GM18502 (cell line): Measurements from ENCODE around the gene TMEM92.

Experiments used
- ATAC-seq: cut with Tn5 transposase; IDR thresholded peaks from one replicate; pipeline ENCODE4 v1.9.1; 2021; ENCODE audit warnings: mild to moderate bottlenecking; ENCODE audit not compliant: unreplicated experiment, poor library complexity

TMEM92 gene

GRCh38 chr17:50274142-50274896 lies at the start of gene TMEM92:
Gene TMEM92 (plus strand): TSS chr17:50274466. CDS start chr17:50274502, 36 bp downstream.
- no peak for ATAC-seq

- no peak for ATAC-seq
Measured at GRCh38 chr17:50225701-50226240, 48.5 kb upstream of the TMEM92 start.

GRCh38 chr17:50234581-50234980 lies 39.7 kb upstream of the TMEM92 start:
- no peak for ATAC-seq

DNA sequence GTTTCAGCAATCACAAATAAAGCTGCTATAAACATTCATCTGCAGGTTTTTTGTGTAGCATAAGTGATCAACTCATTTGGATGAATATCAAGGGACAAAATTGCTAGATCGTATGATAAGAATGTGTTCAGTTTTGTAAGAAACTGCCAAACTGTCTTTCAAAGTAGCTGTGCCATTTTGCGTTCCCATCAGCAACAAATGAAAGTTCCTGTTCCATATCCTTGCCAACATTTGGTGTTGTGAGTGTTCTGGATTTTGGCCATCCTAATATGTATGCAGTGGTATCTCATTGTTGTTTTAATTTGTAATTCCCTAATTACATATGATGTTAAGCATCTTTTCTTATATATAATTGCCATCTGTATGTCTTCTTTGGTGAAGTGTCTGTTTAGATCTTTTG lies 36.4 kb upstream of the TMEM92 start:
- no peak for ATAC-seq

DNA sequence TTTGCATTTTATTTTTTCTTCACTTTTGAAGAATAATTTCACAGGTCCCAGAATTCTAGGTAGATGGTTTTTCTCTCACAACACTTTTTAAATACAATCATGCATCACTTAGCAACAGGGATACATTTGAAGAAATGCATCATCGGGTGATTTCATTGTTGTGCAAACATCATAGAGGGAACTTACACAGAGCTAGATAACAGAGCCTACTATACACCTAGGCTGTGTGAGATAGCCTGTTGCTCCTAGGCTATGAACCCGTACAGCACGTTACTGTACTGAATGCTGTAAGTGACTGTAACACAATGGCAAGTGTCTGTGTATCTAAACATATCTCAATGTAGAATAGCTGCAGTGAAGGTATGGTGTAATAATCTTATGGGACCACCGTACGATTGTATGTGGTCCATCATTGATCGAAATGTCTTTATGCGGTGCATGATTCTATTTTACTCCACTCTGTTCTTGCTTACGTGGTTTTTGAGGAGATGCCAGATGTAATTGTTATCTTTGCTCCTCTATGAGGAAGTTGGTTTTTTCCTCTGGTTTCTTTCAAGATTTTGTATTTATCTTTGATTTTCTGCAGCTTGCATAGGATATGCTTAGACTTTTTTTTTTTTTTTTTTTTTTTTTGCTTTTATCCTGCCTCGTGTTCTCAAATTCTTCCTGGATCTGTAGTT lies 35.5 kb upstream of the TMEM92 start:
- ATAC-seq, result no peak

GRCh38 chr17:50239937-50240336 lies 34.3 kb upstream of the TMEM92 start:
- ATAC-seq, result no peak

DNA sequence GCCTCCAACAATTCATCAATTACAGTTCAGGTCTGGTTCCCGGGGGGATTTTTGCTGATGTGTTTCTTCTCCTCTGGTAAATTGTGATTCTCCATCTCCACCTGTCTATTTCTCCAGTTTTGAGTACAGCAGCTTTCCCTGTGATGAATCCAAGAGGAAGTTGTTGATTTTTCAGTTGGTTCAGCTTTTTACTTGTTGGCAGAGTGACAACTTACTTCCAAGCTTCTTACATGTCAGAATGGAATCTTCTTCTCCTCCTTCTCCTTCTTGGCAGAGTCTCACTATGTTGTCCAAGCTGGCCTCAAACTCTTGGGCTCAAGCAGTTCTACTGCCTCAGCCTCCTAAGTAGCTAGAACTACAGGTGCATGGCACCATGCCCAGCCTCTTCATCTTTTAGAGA lies 33.4 kb upstream of the TMEM92 start:
- no peak for ATAC-seq

DNA sequence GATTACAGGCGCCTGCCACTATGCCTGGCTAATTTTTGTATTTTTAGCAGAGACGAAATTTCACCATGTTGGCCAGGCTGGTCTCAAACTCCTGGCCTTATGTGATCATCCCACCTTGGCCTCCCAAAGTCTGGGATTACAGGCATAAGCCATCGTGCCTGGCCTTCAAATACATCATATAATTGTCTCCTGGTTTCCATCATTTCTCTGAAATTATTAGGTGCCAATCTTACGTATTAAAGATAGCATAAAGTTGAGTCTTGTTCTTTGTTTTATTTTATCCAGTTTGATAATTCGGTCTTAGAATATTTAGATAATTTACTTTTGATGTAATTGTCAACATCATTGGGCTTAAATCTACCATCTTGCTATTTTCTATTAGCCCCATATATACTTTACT lies 32.8 kb upstream of the TMEM92 start:
- no peak for ATAC-seq

DNA sequence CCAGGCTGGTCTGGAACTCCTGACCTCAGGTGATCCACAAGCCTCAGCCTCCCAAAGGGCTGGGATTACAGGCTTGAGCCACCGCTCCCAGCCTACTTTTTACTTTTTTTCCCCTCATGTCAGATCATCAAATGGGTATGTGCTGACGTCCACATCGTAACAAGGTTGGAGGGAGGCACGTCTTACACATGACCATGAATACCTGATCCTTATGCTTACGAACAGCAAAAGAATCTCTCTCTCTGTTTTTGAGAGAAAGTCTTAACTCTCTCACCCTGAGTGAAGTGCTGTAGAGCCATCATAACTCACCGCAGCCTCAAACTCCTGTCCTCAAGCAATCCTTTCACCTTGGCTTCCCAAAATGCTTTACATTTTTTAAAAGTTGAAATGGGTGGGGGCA lies 29.5 kb upstream of the TMEM92 start:
- ATAC-seq, result no peak

DNA sequence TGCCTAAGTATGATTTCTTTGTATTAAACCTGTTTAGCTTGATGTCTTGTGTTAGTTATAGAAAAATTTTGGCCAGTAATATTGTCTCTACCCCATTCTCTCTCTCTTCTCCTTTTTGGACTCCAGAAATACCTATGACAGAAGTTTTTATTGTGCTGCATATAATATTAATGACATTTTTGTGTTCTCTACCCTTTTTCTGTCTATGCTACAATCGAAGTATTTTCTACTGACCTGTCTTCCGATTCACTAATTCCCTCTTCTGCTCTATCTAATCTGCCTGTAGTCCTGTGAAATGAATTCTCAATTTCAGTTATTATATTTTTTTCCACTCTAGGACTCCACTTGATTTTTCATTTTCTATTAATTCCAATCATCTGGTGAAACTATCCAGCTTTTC lies 26.0 kb upstream of the TMEM92 start:
- ATAC-seq, result no peak

- ATAC-seq, result no peak
Measured at GRCh38 chr17:50252781-50253180, 21.5 kb upstream of the TMEM92 start.

- no peak for ATAC-seq
Measured at GRCh38 chr17:50255766-50256635, 18.3 kb upstream of the TMEM92 start.

DNA sequence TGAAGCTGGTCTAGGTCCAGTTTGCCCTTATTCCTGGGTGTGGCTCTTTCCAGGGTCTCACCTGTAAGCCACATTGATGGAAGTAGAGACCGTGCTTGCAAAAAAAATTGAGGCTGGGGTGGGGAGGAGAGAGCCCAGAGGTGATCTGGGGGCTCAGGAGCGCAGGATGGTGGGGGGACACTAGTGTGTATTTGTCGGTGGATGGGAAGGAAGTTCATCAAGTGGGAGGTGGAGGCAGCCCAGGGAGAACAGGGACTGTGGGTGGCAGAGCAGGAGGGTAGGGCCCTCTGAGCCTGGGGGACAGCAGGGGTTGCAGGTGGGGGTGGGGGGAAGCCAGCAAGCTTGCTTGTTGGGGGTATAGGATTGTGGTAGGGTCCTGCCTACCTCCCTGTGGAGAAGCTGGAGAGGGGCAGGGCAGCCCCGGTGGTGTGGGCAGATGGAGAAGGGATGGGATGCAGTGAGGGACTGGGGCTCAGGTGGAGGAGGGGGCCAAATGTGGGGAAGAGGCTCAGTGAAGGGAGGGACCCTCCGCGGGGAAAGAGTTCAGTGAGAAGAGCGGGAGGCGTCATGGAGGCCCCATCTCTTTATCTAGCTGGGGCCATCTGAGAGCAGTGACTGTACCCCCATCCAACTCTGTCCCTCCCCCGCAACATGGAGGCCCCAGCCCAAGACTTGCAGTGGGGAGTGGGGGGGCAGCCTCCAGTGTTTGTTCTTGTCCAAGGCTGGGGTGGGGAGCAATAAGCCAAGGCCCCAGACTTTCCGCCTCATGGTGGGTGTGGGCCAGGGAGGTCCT lies 17.2 kb upstream of the TMEM92 start:
- ATAC-seq, result no peak

DNA sequence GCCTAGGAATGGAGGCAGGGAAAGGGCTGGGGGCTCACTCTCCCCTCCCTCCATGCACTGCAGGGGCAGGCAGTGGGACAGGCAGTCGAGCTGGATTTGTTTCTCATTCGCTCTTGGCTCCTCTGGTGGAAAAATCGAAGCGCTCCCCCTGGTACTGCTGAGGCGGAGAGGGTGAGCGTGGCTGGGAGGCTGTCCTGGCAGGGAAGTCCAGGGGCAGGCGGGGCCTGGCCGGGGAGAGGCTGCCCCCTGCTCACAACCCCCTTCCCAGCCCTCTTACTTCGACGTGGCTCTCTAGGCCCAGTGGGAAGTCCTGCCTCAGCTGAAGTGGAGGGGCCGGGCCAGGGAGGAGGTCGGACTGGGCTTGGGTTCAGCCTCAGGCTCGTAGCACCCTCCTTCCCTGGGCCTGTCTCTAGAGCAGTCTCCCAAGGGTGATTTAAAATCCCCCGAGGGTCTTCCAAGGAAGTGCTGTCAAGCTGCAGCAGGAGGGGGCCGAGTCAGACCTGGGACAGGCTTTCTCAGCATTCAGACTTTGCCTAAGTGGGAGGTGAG lies 16.5 kb upstream of the TMEM92 start:
- no peak for ATAC-seq

GRCh38 chr17:50258647-50259476 lies 15.4 kb upstream of the TMEM92 start:
- no peak for ATAC-seq

- ATAC-seq, result no peak
Measured at GRCh38 chr17:50259477-50260324, 14.6 kb upstream of the TMEM92 start.

DNA sequence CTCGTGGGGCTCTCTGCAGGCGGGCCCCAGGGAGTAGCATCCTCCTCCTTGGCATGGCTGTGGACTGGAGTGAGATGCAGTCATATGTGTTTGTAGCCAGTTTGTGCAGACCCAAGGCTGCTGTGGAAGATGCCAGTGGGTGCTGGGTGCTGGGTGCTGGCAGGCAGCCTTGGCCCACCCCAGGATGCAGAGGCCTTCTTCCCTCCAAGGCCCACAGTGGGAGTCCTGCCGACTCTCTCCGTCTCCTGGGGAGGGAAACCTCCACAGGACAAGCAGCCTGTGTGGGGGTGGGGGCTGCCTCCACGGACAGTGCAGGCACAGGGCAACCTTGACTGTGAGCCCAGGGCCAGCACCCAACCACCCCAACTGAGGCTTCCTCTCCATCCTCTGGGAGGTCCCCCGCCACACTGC lies 13.8 kb upstream of the TMEM92 start:
- ATAC-seq, result no peak
